D721Med (cell line): Measurements from ENCODE around the gene PLCB1.
"Not testable (repeated sequence)": the region's sequence is repeated elsewhere in the genome, so short reads cannot be mapped to it uniquely, and the experiment has no call there.

Experiments used
- DNase-seq: peaks from one replicate; pipeline ENCODE4 v3.0.0; 2011; ENCODE audit warnings: low spot score; ENCODE audit not compliant: insufficient read length
- FAIRE-seq: peaks from 2 replicates; lab custom pipeline; 2011; peaks lifted over from hg19 to GRCh38; lab: Jason Lieb, UNC
- CTCF ChIP-seq: IDR thresholded peaks from 2 replicates; pipeline ENCODE4 v1.5.1; 2012; ENCODE audit warnings: mild to moderate bottlenecking, control low read depth; ENCODE audit not compliant: insufficient read depth; ENCODE audit errors: missing control alignments

The PLCB1 gene

GRCh38 chr20:8346700-8347270 is 214.7 kb downstream of the PLCB1 start:
- DNase-seq (no peak), FAIRE-seq (no peak)
- TF ChIP-seq CTCF = no peak

- DNase-seq, FAIRE-seq: not testable (repeated sequence)
These were observed 218.2 kb downstream of the PLCB1 start for GRCh38 chr20:8350225-8350624.

GRCh38 chr20:8352486-8352885 is 220.4 kb downstream of the PLCB1 start:
- FAIRE-seq (no peak), DNase-seq (no peak)
- no peak for TF ChIP-seq CTCF

- no peak for TF ChIP-seq CTCF
- DNase-seq (no peak), FAIRE-seq (no peak)
These were observed 221.4 kb downstream of the PLCB1 start for GRCh38 chr20:8353512-8353911.

GRCh38 chr20:8355453-8355852 is 223.4 kb downstream of the PLCB1 start:
- TF ChIP-seq CTCF = no peak
- no peak for DNase-seq
- no peak for FAIRE-seq

- DNase-seq = no peak
- no peak for FAIRE-seq
- no peak for TF ChIP-seq CTCF
These were observed 224.7 kb downstream of the PLCB1 start for GRCh38 chr20:8356806-8357205.

- FAIRE-seq (no peak), DNase-seq (no peak)
- no peak for TF ChIP-seq CTCF
These were observed 225.6 kb downstream of the PLCB1 start for GRCh38 chr20:8357703-8358102.

- no peak for TF ChIP-seq CTCF
- DNase-seq (no peak), FAIRE-seq (no peak)
These were observed 228.0 kb downstream of the PLCB1 start for GRCh38 chr20:8360035-8360434.
